Measurements from ENCODE around the gene BDH1.
A peak's percentile ranks its signal among the peaks of the same experiment; 100 is the strongest.
"Not testable (repeated sequence)": the region's sequence is repeated elsewhere in the genome, so short reads cannot be mapped to it uniquely, and the experiment has no call there.

Gene BDH1, protein sequence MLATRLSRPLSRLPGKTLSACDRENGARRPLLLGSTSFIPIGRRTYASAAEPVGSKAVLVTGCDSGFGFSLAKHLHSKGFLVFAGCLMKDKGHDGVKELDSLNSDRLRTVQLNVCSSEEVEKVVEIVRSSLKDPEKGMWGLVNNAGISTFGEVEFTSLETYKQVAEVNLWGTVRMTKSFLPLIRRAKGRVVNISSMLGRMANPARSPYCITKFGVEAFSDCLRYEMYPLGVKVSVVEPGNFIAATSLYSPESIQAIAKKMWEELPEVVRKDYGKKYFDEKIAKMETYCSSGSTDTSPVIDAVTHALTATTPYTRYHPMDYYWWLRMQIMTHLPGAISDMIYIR

DNA sequence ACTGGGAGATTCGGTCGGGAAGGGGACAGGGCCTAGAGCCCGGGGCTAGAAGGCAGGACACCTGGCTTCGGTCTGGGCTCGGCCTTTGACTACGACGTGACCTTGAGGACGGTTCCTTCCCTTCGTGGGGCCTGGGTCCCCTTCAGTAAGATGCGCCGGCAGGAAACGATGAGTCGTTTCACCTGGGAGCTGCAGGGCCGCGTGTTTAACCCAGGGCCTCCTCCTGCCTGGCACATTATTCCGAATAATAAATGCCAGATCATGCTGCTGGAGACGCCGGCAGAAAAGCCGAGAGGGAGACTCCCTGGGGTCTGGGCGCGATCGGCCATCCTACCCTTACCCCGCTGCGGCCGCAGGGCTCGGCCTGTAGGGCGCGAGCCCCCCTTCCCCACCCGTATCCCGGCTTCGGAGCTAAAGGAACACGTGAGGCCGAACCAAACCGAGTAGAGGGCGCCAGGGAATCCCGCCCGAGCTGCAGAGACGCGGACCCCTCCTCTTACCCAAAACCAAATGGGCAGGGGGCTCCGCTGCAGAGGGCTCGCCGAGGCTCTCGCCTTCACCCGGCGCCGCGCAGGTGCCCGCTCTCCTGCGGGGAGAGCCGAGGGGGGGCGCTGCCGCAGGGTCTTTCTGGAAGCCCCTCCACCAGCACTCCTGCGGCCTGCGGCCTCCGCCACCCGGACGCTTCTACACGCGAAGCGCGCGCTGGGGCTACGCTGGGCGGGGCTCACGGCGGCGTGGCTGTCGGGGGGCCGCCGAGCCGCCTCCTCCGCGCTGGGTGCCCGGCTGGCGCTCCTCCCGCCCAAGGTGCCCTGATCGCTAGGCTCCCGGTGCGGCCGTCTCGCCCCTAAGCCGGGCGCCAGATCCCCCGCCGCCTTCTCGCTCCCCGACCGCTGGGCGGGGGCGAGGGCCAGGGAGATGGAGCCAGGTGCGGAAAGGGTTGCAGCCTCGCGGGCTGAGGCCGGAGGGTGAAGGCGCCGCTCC is at the start of gene BDH1:
BDH1 (minus strand) TSS at position 688 of the 981 bp plus-strand sequence. CDS start 9,525 bp downstream, outside the sequence.
- no peak for DNase-seq (ENCODE audit: low spot score)

DNA sequence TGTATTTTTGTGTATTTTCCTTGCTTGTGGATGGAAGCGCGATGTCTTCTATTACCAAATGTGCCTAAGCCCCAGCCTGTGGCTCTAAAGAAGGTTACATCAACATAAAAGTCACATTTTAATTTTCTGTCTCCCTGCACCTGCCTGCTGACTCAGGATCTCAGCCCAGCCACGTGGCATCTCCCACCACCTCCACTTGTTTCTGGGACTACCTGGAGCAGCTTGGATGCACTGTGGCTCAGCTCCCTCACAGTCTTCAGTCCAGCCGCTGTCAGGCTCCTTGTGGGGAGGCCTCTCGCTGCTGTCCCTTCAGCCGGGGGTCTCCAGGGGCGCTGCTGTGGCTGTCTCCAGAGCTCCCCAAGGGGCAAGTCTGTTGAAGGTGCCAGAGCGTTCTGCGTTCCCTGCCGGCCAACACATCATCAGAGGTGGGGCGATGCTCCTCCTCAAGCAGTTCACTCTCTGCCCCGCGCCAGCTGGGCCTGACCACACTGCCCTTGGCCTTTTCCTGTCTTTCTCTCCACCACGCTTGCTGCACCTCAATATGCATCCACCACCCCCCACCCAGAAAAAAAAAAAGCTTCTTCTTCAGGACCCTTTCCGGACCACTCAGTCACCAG is 47.7 kb upstream of the BDH1 start:
- no peak for DNase-seq (ENCODE audit: low spot score)

DNA sequence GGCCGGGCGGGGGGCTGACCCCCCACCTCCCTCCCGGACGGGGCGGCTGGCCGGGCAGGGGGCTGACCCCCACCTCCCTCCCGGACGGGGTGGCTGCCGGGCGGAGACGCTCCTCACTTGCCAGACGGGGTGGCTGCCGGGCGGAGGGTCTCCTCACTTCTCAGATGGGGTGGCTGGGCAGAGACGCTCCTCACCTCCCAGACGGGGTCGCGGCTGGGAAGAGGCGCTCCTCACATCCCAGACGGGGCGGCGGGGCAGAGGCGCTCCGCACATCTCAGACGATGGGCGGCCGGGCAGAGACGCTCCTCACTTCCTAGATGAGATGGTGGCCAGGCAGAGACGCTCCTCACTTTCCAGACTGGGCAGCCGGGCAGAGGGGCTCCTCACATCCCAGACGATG is 46.6 kb upstream of the BDH1 start:
- not testable (repeated sequence) for DNase-seq (ENCODE audit: low spot score)

DNA sequence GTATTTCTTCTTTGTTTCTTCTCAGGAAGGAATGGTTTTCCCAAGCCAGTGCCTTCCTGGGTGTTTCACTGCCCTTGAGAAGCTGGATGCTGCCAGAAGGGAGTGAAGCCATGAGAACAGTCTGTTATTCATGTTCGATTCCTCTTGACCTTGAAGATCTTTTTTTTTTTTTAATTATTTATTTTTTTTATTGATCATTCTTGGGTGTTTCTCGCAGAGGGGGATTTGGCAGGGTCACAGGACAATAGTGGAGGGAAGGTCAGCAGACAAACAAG is 45.7 kb upstream of the BDH1 start:
- not testable (repeated sequence) for DNase-seq (ENCODE audit: low spot score)

DNA sequence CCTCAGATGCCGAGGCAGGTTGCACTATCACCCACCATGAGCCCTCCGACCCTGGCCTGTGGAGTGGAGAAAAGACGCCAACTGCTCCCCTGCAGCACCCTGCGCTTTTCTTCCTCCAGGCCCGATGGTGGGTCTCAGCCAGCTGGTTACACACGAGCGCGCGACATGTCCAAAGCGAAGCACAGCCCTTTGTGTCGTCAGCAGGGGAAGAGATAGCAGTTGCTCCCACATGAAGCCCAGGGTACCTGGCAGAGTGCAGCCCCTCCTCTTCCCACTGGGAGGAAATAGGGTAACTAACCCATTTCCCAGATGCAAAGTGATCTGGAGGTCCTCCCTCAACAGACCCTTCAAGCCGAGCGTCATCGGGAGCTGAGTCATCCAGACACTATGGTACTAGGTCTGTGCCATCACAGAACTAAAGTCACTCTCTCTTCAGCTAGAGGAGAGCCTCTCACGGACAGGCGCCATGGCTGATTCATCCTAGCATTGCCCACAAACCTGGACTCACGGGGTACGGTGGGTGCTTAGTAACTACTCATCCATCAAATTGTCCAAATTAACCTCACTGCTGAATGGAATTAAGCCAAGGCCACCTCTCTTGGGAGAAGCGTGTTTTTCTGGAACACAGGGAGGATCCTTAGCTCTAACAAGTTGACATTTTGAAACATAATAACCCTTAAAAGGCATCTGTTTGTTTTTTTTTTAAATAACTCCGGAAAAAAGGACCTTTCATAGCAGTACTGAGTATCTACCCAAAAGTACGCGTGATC is 45.2 kb upstream of the BDH1 start:
- DNase-seq (ENCODE audit: low spot score) = peak; percentile 56

DNA sequence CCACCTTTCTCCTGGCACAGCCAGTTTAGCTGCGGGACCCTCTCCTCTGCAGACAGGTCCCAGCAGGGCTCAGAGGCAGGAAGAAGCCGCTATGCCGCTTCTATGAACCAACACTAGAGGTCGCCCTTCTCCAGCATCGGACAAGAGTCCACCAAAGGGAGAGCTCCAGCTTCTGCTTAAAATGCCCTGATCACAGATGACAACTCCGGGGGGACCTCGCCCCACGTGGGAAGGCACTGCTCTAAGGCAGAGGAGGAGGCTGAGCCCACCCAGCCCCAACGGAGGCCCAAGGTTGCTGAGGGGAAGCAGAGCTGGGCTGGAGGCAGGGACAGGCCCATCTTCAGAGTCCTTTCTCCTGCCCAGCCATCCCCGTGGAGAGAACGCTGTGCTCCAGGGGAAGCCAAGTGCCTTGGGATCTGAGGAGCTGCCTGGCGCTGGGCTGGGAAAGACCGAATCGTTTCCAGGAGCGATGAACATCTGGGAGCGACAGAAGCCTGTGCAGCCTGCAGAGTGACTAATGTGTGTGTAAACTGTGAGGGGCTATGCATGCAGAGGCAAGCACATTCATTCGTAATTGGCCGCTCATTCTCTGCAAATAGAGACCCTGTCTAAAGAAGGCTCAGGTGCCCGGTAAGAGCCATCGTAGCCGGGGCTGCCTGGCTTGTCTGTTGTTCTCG is 43.5 kb upstream of the BDH1 start:
- DNase-seq (ENCODE audit: low spot score) = peak; percentile 90

DNA sequence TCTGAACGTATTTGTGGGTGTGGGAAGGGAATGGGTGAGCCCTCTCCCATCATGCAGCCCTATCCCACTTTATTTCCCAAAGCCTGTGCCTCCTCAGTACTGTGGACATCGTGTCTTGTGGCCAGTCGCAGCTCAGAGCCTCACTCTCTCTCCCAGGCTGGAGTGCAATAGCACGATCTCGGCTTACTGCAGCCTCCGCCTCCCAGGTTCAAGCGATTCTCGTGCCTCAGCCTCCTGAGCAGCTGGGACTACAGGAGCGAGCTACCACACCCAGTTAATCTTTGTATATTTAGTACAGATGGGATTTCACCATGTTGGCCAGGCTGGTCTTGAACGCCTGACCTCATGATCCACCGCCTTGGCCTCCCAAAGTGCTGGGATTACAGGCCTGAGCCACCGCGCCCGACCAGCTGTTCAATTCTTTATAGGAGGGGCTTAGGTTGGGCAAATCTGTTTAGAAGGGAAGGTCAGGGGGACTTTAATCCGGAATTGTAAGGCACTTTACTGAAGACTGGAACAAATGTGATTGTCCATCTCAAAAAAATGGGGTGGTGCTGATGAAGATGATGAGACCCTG is 42.7 kb upstream of the BDH1 start:
- DNase-seq (ENCODE audit: low spot score) = no peak

DNA sequence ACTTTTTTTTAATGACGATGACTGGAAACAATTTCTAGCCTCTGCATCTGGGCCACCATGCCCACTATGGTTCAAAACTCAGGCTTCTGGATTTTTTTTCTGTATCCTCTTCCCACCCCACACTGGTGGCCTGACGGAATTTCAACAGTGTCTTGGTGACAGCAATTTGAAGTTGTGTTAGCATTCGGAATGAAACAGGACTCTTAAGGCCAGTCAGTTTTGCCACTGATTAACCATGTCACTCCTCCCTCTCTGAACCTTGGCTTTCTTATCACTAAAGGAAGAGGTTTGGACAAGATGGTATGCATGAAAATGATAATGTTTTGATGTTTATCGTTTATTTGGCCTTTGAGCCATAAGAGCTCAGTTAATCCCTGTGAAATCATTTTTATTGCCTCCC is 41.6 kb upstream of the BDH1 start:
- DNase-seq (ENCODE audit: low spot score) = no peak

DNA sequence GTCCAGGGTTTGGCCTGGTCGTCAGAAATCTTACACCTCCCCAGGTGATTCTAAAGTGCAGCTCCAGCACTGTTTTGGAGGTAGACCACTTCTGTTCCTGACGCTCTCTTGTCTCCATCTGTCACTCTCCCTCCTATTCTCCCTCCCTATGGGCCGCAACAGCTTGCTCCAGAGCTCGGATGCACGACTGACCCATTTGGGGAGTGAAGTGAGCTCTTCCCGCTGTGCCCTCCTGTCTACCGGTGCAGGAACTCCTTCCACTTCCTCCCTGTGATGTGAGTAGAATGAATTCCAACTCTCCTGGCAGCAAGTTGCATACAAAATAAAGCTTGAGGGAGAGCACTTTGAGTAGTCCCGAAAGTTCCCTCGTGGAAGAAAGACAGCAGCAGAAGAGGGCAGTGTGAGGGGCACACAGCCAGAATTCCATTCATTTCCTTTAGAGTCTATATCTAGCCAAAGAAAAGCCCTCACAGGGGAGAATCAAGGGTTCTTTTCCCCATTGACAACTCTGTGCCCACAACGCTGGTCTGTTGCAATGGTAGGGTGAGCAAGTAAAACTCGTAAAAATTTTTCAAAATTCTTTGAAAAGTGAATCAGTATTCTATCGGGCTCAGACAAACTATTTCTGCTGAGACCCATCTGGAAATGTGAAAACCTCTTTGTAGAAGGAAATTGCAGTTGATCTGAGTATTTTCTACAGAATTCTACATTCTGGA is 39.9 kb upstream of the BDH1 start:
- DNase-seq (ENCODE audit: low spot score) = no peak

DNA sequence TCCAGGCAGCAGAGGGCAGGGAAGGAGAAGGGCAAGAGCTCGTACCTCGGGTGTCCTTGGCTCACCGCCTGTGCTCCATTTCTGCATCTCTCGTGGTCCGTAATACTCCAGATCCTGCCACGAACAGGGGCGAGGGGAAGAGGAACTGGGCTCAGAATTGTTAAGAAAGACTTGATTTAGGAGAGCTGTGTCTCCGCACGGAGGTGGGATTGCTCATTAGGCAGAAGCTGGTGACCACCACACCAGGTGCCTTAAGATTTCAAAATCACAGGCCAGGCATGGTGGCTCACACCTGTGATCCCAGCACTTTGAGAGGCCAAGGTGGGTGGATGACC is 37.2 kb upstream of the BDH1 start:
- no peak for DNase-seq (ENCODE audit: low spot score)

DNA sequence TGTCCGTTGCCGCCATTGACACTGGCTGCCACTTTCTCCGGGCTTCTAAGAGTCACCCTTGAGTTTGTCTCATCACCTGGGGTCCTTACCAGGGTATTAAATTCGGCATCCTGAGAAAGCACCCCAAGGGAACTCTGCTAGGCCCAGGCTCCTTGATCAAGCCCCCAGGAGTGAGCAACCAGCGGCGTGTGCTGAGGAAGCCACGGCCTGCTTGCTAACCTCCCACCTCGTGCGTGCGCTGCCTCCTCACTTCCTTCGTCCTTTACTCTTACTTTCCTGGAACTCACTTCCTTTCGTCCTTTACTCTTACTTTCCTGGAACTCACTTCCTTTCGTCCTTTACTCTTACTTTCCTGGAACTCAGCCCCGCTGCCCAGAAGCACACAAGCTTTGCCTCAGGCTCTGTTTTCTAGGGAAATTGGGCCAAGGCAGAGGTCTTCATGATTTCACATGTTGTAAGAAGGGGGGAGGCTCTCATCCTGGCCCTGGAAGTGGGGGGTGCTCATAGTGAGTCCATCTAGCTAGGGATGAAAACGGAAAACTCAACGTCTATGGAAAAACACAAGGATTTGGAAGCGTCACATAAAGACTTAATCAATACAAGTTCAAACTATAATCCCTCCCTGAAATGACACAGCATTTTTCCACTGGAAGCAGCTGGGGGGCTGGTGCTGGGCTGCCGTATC is 36.7 kb upstream of the BDH1 start:
- DNase-seq (ENCODE audit: low spot score) = no peak

DNA sequence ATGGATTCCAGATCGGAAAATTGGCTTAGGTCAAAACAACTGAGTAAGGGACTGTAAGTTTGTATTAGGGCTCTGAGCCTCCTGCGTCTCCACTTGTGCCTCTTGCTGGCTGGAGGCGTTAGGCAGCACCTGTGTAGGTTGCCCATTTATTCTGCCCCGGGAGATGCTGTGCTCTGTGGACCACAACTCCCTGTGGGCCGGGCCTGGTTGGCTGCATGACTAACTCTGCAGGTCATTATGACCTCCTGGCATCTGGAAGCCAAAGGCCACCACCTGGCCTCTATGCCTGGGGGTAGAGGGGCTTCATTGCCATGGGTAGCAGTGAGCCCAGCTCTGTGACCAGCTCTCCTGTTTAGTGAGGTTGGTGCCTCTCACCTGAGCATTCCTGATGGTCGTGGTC is 36.0 kb upstream of the BDH1 start:
- DNase-seq (ENCODE audit: low spot score) = no peak

DNA sequence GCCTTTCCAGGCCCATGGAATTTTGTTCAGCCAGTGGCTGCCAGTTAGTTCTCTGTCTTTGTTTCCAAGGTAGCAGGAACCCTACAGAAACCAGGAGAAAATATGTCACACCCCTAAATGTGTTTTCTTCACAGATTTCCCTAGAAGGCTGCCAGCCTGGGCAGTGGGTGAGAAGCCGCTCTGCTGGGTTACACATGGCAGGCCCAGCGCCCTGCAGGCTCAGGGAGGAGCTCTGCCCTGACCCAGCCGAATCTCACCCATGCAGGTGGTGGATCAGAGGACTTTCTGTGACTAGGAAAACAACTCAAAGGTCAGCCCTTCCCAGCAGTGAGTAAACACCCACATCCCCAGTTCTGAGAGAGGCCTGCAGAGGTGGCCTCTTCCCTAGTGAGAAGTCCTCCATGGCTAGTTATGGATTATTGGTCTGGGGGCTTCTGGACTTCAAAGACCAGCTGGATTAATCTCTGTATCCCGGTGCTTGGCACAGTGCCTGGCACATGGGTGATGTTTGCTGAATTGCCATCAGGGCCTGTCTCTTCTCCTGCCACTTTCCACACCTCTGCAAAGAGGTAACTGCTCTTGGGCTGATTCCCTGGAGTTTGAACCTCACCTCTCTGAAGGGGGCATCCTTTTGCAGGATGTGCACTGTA is 34.7 kb upstream of the BDH1 start:
- no peak for DNase-seq (ENCODE audit: low spot score)

DNA sequence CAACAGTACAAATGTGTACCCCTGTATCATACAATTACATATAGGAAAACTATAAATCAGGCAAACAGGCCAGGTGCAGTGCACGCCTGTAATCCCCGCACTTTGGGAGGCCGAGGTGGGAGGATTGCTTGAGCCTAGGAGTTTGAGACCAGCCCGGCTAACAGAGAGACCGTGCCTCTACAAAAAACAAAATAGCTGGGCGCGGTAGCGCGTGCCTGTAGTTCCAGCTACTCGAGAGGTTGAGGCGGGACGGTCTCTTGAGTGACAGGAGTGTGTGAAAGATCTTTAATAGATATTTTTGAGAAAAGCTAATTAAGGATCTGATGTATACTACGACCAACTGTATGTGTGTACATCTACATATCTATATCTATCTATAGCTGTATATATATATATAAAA is 33.8 kb upstream of the BDH1 start:
- no peak for DNase-seq (ENCODE audit: low spot score)

DNA sequence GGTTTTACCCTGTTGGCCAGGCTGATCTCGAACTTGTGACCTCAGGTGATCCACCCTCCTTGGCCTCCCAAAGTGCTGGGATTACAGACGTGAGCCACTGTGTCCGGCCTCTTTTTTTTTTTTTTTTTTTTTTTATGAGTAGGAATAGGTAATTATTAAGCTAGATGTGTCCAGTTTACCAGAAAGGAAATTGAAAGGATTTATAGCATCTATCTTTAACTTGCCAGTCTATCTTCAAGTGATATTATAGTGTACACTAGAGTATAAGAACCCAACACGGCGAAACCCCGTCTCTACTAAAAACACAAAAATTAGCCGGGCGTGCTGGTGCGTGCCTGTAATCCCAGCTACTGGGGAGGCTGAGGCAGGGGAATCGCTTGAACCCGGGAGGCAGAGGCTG is 31.0 kb upstream of the BDH1 start:
- DNase-seq (ENCODE audit: low spot score) = not testable (repeated sequence)

DNA sequence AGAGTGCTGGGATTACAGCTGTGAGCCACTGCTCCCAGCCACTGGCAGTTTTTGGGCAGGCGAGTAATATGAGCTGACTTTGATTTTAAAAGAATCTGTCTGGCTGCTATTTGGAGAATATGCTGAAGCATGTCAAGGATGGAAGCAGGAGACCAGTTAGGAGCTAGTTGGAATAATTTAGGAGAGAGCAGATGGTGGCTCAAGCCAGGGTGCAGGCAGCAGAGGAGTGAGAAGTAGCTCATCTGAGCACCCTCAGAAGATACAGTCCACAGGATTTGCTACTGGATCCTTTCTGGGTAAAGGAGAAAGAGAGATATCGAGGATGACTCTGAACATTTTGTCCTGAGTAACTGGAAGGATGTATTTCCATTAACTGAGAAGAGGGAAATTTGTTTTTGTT is 30.4 kb upstream of the BDH1 start:
- no peak for DNase-seq (ENCODE audit: low spot score)

DNA sequence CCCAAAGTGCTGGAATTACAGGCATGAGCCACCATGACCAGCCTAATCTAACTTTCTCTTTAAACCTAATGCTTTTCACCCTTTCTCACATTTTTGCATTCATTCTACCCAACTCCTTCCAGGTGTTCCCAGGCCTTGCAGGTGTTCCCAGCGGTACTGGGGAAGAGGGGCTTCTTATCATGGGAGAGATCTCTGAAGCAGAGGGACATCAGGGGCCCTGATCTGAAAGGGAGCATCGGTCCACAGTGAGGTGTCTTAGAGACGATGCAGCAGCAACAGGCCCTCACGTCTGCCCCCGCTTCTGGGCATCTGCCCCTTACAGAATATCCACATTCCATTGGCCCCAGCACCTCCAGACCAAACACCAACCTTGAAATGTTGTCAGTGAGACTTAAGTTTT is 29.0 kb upstream of the BDH1 start:
- DNase-seq (ENCODE audit: low spot score) = no peak

DNA sequence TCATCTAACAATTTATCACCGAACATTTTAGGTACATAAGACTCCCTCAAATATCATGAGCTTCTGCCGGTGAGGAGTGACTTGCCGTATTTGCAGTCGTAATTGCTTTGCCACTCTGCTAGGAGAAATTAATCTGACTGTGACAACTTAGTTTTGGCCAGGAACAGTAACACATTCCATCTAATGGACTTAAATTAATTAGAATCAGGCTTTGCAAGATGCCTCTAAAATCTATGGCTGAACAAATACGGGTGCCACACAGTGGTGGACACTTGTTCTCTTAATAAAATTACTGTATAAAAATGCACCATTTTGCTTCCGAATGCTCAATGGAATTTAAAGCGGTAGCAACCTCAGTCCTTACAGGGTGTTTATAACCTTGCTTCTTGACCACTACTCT is 27.6 kb upstream of the BDH1 start:
- no peak for DNase-seq (ENCODE audit: low spot score)

DNA sequence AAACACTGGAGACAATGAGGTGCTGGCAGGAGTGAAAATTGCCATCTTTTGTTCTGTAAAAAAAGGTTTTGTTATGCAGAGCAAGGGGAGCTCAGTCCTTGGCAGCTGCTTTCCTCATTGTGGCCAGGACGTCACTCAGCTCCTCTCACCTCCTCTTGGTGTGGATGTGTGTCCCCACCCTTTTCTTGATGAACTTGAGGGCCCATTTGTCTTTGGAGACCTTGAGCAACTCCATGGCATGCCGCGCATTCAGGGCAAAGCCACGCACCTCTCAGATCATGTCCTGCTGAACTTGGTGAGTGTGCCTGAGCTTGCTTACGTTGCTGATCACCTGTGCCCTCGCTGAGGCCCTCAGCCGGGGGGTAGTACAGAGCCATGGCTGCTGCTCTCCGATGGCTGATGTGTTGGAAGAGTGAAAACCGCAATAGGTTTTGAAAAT is 24.5 kb upstream of the BDH1 start:
- no peak for DNase-seq (ENCODE audit: low spot score)

DNA sequence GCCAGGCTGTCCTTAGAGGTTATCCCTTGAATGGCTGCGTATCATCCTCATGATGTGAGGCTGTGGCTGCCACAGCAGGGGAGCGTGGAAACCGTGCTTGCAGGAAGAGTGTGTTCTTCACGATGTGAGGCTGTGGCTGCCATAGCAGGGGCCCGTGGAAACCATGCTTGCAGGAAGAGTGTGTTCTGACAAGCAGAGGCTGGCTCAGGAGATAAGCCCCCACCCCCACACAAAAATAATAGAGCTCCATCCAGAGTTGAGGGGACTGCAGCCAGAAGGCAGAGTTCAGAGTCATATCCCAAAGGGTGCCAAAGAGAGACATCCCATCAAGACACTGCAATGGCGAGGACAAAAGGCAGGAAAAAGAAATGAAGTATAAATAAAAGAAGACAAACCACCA is 22.6 kb upstream of the BDH1 start:
- no peak for DNase-seq (ENCODE audit: low spot score)
